ENCODE measurements around the gene PTPRB.

PTPRB gene

DNA sequence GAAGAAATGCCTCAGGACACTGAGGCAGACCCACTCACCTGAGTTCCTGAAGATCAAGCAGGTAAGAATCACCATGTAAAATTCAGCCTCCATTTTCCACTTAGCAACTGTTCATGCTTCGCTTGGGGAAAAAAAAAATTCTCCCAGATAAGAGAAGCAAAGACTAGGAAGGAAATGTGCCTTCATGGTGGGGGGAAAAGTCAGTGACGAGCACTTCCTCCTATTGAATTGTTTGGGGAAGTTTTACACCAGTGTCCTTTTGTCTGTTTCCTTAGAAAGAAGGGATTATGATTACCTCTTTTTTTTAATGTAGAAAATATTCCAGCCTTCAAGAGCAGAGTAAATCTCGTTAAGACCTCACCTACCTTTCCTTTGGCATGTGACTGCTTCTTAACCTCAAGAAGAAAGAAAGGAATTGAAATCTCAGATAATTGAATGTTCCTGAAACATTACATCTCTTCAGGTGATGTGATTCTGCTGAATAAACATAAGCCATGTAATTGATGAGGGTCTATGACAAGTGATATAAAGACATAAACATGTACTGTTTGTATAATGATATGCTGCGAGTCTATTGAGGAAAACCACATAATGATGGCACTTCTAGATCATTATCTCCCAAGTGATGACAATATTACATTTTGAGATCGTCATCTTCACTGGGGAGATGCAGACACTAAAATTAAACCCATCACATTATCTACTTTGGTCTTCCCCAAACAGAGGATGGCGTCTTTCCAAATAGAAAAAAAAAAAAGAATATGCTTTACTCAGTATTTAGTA lies at the start of gene PTPRB:
Gene PTPRB, minus strand, starts transcription at position 127 of the 783 bp plus-strand sequence. Its CDS starts 34 bp downstream, at position 93.
- TF ChIP-seq, protein P1, sequence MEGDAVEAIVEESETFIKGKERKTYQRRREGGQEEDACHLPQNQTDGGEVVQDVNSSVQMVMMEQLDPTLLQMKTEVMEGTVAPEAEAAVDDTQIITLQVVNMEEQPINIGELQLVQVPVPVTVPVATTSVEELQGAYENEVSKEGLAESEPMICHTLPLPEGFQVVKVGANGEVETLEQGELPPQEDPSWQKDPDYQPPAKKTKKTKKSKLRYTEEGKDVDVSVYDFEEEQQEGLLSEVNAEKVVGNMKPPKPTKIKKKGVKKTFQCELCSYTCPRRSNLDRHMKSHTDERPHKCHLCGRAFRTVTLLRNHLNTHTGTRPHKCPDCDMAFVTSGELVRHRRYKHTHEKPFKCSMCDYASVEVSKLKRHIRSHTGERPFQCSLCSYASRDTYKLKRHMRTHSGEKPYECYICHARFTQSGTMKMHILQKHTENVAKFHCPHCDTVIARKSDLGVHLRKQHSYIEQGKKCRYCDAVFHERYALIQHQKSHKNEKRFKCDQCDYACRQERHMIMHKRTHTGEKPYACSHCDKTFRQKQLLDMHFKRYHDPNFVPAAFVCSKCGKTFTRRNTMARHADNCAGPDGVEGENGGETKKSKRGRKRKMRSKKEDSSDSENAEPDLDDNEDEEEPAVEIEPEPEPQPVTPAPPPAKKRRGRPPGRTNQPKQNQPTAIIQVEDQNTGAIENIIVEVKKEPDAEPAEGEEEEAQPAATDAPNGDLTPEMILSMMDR (conservative IDR thresholded peaks at IDR 0.05; ENCODE audit: low read length): no peak
- DNase-seq (ENCODE audit: low read depth): no peak

DNA sequence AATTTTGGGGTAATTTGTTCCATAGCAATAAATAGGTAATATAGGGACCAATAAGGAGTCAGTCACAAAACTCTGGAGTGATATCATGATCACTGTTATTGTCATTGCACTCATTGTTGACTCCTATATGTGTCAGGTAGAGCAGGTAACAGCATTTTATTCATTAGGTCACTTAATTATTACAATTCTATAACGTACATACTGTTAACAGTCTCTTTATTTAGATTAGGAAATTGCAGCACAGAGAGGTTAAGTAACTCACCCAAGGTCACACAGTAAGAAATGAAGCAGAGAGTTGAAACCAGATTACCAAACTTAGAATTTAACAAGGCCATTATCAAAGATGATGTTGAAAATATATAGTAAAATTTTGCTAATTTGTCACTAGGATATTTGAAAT lies 49.7 kb upstream of the PTPRB start:
- TF ChIP-seq, protein P1 (conservative IDR thresholded peaks at IDR 0.05; ENCODE audit: low read length): no peak
- H3K4me3 ChIP-seq (ENCODE audit: low read length): no peak overlapping the region
- DNase-seq (ENCODE audit: low read depth): no peak

More for the DNA sequence above, at the start of gene PTPRB:
- H3K4me3 ChIP-seq (ENCODE audit: low read length): no peak within 1 kb of the TSS

DNA sequence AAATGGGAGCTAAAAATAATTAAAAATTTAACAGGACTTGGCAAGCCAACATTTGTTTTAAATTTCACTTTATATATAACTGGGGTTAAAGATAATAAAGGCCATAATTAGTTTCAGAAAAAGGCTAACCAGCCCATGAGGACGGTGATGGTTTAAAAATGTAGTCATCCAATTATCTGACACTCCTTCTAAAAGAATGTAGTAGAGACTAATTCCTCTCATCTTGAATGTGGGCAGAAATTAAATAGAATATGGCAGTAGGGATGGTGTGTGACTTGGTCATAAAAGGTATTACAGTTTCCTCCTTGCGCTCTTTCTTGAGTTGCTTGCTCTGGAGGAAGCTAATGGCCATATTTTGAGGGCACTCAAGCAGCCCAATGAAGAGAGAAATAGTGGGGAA lies 49.1 kb upstream of the PTPRB start:
- H3K4me3 ChIP-seq (ENCODE audit: low read length): no peak overlapping the region
- peak; percentile 7 for DNase-seq (ENCODE audit: low read depth)
- TF ChIP-seq, protein P1 (conservative IDR thresholded peaks at IDR 0.05; ENCODE audit: low read length): no peak

DNA sequence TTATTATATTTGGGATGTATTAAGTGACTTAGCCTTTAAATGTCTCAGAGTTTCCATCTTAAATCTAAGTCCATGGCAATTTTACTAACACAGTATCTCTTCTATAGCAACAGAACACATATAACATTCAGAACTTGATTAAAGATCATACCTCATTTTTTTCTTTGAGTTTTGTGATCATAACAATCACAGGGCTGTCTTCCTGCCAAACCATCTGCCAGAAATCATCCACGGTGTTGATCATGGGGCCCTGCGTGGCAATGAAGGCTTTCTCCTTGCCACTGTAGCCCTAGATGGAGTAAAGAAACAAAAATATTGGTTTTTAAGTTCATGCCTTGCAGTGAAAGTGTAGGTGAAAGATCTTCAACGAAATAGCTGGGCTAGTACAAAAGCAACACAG lies 46.7 kb upstream of the PTPRB start:
- DNase-seq (ENCODE audit: low read depth): no peak
- TF ChIP-seq, protein P1 (conservative IDR thresholded peaks at IDR 0.05; ENCODE audit: low read length): no peak
- H3K4me3 ChIP-seq (ENCODE audit: low read length): no peak overlapping the region

DNA sequence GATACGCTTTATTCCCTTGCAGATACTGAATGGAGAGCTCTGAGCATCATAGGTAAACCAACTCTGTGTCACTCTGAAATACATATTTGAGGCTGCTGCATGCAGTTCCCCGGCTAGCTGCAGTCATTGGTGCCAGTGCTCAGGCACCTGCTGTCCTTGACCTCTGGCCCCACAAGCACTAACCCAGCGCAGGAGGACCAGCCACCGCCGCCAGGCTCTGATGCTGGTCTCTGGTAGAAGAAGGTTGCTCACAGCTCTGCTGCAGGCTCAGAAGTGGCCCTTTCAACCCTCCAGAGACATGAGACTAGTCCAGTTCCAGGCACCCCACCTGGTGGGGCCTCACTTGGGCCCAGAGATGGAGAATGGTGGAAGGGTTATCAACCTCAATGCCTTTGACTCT lies 34.5 kb upstream of the PTPRB start:
- TF ChIP-seq, protein P1 (conservative IDR thresholded peaks at IDR 0.05; ENCODE audit: low read length): no peak
- DNase-seq (ENCODE audit: low read depth): no peak
- no peak overlapping the region for H3K4me3 ChIP-seq (ENCODE audit: low read length)

DNA sequence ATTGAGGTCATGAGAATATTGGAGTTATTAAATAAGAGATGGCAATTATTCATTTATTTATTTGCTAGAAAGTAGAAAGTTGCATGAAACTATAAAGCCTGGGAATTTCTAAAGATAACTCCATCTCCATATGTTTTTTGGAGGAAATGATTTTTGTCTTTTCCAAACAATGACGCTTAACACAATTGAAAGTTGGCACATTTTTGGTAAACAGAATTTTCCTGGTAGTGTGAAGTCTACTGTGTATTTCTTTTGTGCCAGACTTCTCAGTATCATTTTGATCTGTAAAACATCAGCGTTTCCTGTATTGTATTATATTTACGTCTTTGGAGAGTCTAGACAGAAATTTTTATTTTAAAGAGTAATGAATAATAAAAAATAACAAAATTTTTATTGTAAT lies 33.7 kb upstream of the PTPRB start:
- TF ChIP-seq, protein P1 (conservative IDR thresholded peaks at IDR 0.05; ENCODE audit: low read length): no peak
- no peak for DNase-seq (ENCODE audit: low read depth)
- no peak overlapping the region for H3K4me3 ChIP-seq (ENCODE audit: low read length)

DNA sequence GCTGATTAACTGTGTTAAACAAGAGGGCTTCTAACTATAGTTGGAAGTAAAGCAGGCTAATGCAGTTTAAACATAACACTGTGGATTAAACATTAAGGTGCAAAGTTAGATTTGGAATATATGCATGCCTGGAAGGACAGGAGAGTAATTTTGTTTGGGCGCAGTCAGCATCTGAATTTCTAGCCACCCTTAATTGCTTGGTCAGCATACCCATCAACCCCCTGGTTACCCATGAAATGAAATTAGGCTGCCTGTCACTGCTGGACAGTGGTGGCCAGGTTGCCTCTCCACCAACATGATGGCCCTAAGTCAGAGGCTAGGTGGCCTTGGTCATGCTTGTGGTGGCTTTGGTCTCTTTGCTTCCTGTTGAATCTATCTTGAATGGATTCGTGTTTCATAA lies 30.0 kb upstream of the PTPRB start:
- TF ChIP-seq, protein P1 (conservative IDR thresholded peaks at IDR 0.05; ENCODE audit: low read length): no peak
- no peak overlapping the region for H3K4me3 ChIP-seq (ENCODE audit: low read length)
- DNase-seq (ENCODE audit: low read depth): no peak
